ENCODE measurements around the gene TRPV3.

The TRPV3 gene

GRCh38 chr17:3536716-3537115, 20.9 kb downstream of the TRPV3 start:
- TF ChIP-seq, protein P1, sequence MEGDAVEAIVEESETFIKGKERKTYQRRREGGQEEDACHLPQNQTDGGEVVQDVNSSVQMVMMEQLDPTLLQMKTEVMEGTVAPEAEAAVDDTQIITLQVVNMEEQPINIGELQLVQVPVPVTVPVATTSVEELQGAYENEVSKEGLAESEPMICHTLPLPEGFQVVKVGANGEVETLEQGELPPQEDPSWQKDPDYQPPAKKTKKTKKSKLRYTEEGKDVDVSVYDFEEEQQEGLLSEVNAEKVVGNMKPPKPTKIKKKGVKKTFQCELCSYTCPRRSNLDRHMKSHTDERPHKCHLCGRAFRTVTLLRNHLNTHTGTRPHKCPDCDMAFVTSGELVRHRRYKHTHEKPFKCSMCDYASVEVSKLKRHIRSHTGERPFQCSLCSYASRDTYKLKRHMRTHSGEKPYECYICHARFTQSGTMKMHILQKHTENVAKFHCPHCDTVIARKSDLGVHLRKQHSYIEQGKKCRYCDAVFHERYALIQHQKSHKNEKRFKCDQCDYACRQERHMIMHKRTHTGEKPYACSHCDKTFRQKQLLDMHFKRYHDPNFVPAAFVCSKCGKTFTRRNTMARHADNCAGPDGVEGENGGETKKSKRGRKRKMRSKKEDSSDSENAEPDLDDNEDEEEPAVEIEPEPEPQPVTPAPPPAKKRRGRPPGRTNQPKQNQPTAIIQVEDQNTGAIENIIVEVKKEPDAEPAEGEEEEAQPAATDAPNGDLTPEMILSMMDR (IDR thresholded peaks at IDR 0.05; ENCODE audit: insufficient read depth, low read depth, low read length, missing control alignments): no peak
- DNase-seq (ENCODE audit: low read depth): no peak
- H3K4me3 ChIP-seq (ENCODE audit: low read length): no peak overlapping the region

- peak overlapping the region; percentile 43 for H3K4me3 ChIP-seq (ENCODE audit: low read length)
- peak; percentile 68 for DNase-seq (ENCODE audit: low read depth)
- TF ChIP-seq, protein P1 (IDR thresholded peaks at IDR 0.05; ENCODE audit: insufficient read depth, low read depth, low read length, missing control alignments): peak; percentile 46
These were observed 22.2 kb downstream of the TRPV3 start for GRCh38 chr17:3535253-3535995.

DNA sequence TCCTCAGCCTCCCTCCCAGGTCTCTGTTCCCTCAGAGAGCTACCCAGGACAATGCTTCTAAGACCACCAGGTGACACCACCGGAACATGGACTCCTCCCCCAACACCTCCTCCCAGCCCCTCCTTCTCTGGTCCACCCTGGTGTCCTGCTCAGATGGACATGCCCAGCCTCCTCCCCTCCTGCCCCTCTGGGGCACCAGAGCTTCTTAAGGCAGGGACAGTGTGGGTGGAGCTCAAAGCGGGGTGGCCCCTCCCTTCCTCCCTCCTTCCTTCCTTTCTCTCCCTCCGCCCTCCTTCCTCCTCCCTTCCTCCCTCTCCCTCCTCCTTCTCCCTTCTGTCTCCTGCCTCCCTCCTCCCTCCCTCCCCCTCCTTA, 22.7 kb downstream of the TRPV3 start:
- H3K4me3 ChIP-seq (ENCODE audit: low read length): no peak overlapping the region
- TF ChIP-seq, protein P1 (IDR thresholded peaks at IDR 0.05; ENCODE audit: insufficient read depth, low read depth, low read length, missing control alignments): no peak
- DNase-seq (ENCODE audit: low read depth): peak; percentile 20

DNA sequence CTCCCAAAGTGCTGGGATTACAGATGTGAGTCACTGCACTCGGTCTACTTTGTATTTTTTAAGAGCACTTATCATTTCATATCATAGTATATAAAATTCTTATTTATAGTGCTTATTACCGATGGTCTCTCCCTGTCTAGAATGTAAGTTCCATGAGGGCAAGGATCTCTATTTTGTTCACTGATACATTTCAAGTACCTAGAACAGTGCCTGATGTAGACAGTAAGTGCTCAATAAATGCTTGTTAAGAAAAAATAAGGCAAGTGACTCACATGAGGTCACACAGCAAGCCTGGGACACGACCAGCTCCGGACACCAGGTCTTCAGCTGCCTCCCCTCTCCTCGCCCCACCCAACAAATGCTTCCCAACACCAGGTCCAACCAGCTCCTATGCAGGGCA, 23.9 kb downstream of the TRPV3 start:
- DNase-seq (ENCODE audit: low read depth): no peak
- H3K4me3 ChIP-seq (ENCODE audit: low read length): no peak overlapping the region
- TF ChIP-seq, protein P1 (IDR thresholded peaks at IDR 0.05; ENCODE audit: insufficient read depth, low read depth, low read length, missing control alignments): no peak

DNA sequence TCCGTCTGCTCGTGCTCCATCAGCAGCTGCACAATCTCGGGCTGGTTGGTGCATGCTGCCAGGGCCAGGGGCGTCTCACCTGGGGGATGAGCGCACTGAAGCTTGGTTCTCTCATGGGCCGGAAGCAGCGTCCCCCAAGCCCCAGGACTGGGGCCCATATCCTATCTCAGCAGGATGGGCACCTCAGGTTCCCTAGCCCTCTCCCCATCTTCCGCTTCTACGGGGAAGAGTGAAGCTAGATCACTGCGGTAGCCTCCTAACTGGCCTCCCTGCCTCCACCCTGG, 24.8 kb downstream of the TRPV3 start:
- TF ChIP-seq, protein P1 (IDR thresholded peaks at IDR 0.05; ENCODE audit: insufficient read depth, low read depth, low read length, missing control alignments): no peak

DNA sequence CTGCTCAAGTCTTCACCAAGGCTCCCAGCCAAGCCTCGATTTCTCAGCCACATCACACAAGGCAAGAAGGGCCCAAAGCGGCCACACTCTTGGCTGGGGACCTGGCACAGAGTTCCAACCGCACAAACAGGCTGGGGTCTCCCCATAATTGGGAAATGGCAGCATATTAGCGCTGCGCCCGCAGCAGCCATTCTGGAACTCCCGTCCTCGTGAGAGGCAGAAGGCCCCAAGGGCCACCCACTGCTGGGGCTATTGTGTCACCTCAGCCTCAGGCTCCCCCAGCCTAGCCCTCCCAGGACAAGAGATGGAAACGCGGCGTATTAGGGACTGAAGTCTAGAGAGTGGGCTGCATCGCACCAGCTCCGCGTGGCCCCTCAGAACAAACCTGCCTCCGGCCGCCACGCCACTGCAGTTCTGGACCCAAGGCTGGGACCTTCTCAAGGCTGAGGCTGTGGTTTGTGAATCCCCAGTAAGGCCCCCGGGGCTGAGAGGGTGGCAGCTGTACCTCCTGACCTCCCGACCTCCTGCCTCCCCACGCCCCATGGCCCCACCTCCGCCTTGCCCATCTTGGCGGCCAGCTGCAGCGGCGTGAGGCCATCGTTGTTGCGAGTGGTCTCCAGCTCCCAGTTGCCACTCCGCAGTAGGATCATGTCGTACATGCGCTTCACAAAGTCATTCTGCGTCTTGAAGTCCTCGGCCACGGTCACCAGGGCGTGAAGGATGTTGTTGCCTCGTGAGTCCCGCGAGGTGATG, 25.3 kb downstream of the TRPV3 start:
- DNase-seq (ENCODE audit: low read depth): no peak
- no peak overlapping the region for H3K4me3 ChIP-seq (ENCODE audit: low read length)
- TF ChIP-seq, protein P1 (IDR thresholded peaks at IDR 0.05; ENCODE audit: insufficient read depth, low read depth, low read length, missing control alignments): no peak

More for the DNA sequence above, 24.8 kb downstream of the TRPV3 start:
- DNase-seq (ENCODE audit: low read depth): no peak
- H3K4me3 ChIP-seq (ENCODE audit: low read length): no peak overlapping the region

Measured in epithelial cell of esophagus (primary cell).